GM23338 (cell line): ENCODE results near the gene DNAH6. TPM values are rescaled to one million over a fixed set of nuclear protein-coding genes. Genes with fewer than 3 reads are reported as not detected.

Experiments
- ATAC-seq: fragments of 200-7000 bp; cut with Tn5 transposase; 3 replicates; pipeline ENCODE4 v1.9.1; 2020
- DNase-seq: peaks from one replicate; pipeline ENCODE4 v3.0.0-alpha.2; 2015; ENCODE audit warnings: low spot score
- H2AFZ ChIP-seq: fragments of 200-600 bp; sonication (generic); 2 replicates; pipeline ENCODE4 v1.8.0; 2016; ENCODE audit warnings: antibody characterized with exemption, mild to moderate bottlenecking, moderate library complexity
- H3F3A ChIP-seq: fragments of 200-600 bp; sonication (generic); replicated peaks from 2 replicates; pipeline ENCODE4 v1.8.0; 2017; ENCODE audit warnings: antibody characterized with exemption, mixed run types, low read depth
- H3K27ac ChIP-seq: fragments of 200-600 bp; sonication (generic); 2 replicates; pipeline ENCODE4 v1.6.1; 2016; ENCODE audit warnings: low read depth
- H3K27me3 ChIP-seq: fragments of 200-600 bp; sonication (generic); 2 replicates; pipeline ENCODE4 v1.8.0; 2016; ENCODE audit warnings: mild to moderate bottlenecking, mixed run types, moderate library complexity; ENCODE audit not compliant: insufficient read depth
- H3K36me3 ChIP-seq: fragments of 200-600 bp; sonication (generic); 2 replicates; pipeline ENCODE4 v1.8.0; 2016; ENCODE audit warnings: mild to moderate bottlenecking; ENCODE audit not compliant: insufficient read depth
- H3K4me1 ChIP-seq: fragments of 200-600 bp; sonication (generic); 2 replicates; pipeline ENCODE4 v1.8.0; 2016; ENCODE audit warnings: mild to moderate bottlenecking, moderate library complexity; ENCODE audit not compliant: insufficient read depth
- H3K4me2 ChIP-seq: fragments of 200-600 bp; sonication (generic); 2 replicates; pipeline ENCODE4 v1.7.1; 2017; ENCODE audit warnings: mixed run types
- H3K4me3 ChIP-seq: fragments of 200-600 bp; sonication (generic); 2 replicates; pipeline ENCODE4 v1.6.1; 2016; ENCODE audit warnings: mixed run types
- H3K79me2 ChIP-seq: fragments of 200-600 bp; sonication (generic); replicated peaks from 2 replicates; pipeline ENCODE4 v1.8.0; 2017; ENCODE audit warnings: mild to moderate bottlenecking; ENCODE audit not compliant: insufficient read depth
- H3K9me2 ChIP-seq: fragments of 200-600 bp; sonication (generic); 2 replicates; pipeline ENCODE4 v1.8.0; 2017; ENCODE audit not compliant: insufficient read depth
- H4K20me1 ChIP-seq: fragments of 200-600 bp; sonication (generic); replicated peaks from 2 replicates; pipeline ENCODE4 v1.8.0; 2017; ENCODE audit warnings: mild to moderate bottlenecking; ENCODE audit not compliant: insufficient read depth
- H3K27ac Mint-ChIP-seq: 2 replicates; pipeline ENCODE4 v1.8.0; 2020; ENCODE audit warnings: inconsistent platforms, mild to moderate bottlenecking, moderate library complexity, mixed read lengths
- H3K27me3 Mint-ChIP-seq: 3 replicates; pipeline ENCODE4 v1.8.0; 2022; ENCODE audit warnings: low read depth, mild to moderate bottlenecking, moderate library complexity, mixed read lengths, inconsistent platforms; ENCODE audit not compliant: insufficient read depth, poor library complexity
- H3K36me3 Mint-ChIP-seq: 3 replicates; pipeline ENCODE4 v1.8.0; 2021; ENCODE audit warnings: low read depth, mild to moderate bottlenecking, inconsistent platforms, moderate library complexity, mixed read lengths
- H3K4me1 Mint-ChIP-seq: 3 replicates; pipeline ENCODE4 v1.8.0; 2020; ENCODE audit warnings: mild to moderate bottlenecking, inconsistent platforms, mixed read lengths
- H3K4me3 Mint-ChIP-seq: 3 replicates; pipeline ENCODE4 v1.8.0; 2021; ENCODE audit warnings: moderate library complexity, mild to moderate bottlenecking, inconsistent platforms, mixed read lengths
- H3K9me3 Mint-ChIP-seq: 3 replicates; pipeline ENCODE4 v1.8.0; 2020; ENCODE audit warnings: moderate library complexity, mild to moderate bottlenecking, inconsistent platforms, mixed read lengths
- CREB1 ChIP-seq: fragments of 250-450 bp; sonication (Bioruptor Pico); IDR thresholded peaks from 2 replicates; pipeline ENCODE4 v1.5.0; 2020; ENCODE audit warnings: low read depth, mild to moderate bottlenecking, moderate library complexity
- ETS1 ChIP-seq: IDR thresholded peaks from 2 replicates; pipeline ENCODE4 v1.6.1; 2016; ENCODE audit warnings: antibody characterized with exemption
- EZH2 ChIP-seq: fragments of 200-600 bp; sonication (generic); IDR thresholded peaks from one replicate; pipeline ENCODE4 v1.8.0; 2017; ENCODE audit warnings: antibody characterized with exemption, mild to moderate bottlenecking, low read depth; ENCODE audit not compliant: unreplicated experiment
- EZH2phosphoT487 ChIP-seq: fragments of 200-600 bp; sonication (generic); IDR thresholded peaks from one replicate; pipeline ENCODE4 v1.8.1; 2018; ENCODE audit warnings: antibody characterized with exemption; ENCODE audit not compliant: unreplicated experiment
- NANOG ChIP-seq: IDR thresholded peaks from 2 replicates; pipeline ENCODE4 v1.6.1; 2016; ENCODE audit warnings: antibody characterized with exemption, borderline replicate concordance
- REST ChIP-seq: IDR thresholded peaks from one replicate; pipeline ENCODE4 v1.6.1; 2018; ENCODE audit warnings: antibody characterized with exemption; ENCODE audit not compliant: unreplicated experiment
- STAT1 ChIP-seq: IDR thresholded peaks from one replicate; pipeline ENCODE4 v1.6.1; 2016; ENCODE audit warnings: antibody characterized with exemption; ENCODE audit not compliant: unreplicated experiment
- ZNF114 ChIP-seq: fragments of 250-450 bp; sonication (Bioruptor Pico); IDR thresholded peaks from 2 replicates; pipeline ENCODE4 v1.5.0; 2020; ENCODE audit warnings: mild to moderate bottlenecking, moderate library complexity
- ZNF331 ChIP-seq: fragments of 250-450 bp; sonication (Bioruptor Pico); IDR thresholded peaks from 2 replicates; pipeline ENCODE4 v1.5.0; 2020; ENCODE audit warnings: low read depth, mild to moderate bottlenecking, moderate library complexity
- ZNF462 ChIP-seq: fragments of 250-450 bp; sonication (Bioruptor Pico); IDR thresholded peaks from 2 replicates; pipeline ENCODE4 v1.5.0; 2020; ENCODE audit warnings: mild to moderate bottlenecking, moderate library complexity
- polyA plus RNA-seq: library from polyadenylated mRNA; unstranded; fragments of >200 nt; fragmentation: Nextera tagmentation; extraction: Ambion mirVana; gene quantifications from 2 replicates; pipeline ENCODE4 v1.2.1, GENCODE V29; 2016
- total RNA-seq: library from RNA; depleted of rRNA; stranded (reverse); fragments of >200 nt; shearing (Covaris generic); gene quantifications from 2 replicates; pipeline ENCODE4 v1.2.3, GENCODE V29; 2014

Gene DNAH6
- total and polyA plus RNA-seq, 2 experiments from 2014 or later, result 0.27 to 0.31 TPM

- no peak for TF ChIP-seq ETS1
- no peak for TF ChIP-seq ZNF114 (CRISPR knock-in tag)
- no peak for TF ChIP-seq EZH2
- TF ChIP-seq REST, result no peak
- TF ChIP-seq CREB1 (CRISPR knock-in tag), result no peak
Observed at GRCh38 chr2:84846741-84847142, 330.4 kb downstream of the DNAH6 start (continued).

GRCh38 chr2:84847326-84848050 is 331.2 kb downstream of the DNAH6 start:
- Histone ChIP-seq H3K4me3 (no peak overlapping the region), H2AFZ (no peak overlapping the region), H3K36me3 (no peaks in the 10 kb centered on the region), H3K27ac (no peak overlapping the region), H3K9me2 (peaks cover 29% of the 10 kb centered on the region), H3K27me3 (no peaks in the 10 kb centered on the region), H3F3A (no peaks in the 10 kb centered on the region), H3K4me2 (no peak overlapping the region), H3K4me1 (no peaks in the 10 kb centered on the region), H3K79me2 (no peaks in the 10 kb centered on the region), H4K20me1 (no peaks in the 10 kb centered on the region; the same call in 1 of the 2 replicates)
- no peak overlapping the region for H3K27ac Mint-ChIP-seq
- no peak overlapping the region for H3K4me3 Mint-ChIP-seq
- H3K36me3 Mint-ChIP-seq, result no peaks in the 10 kb centered on the region
- no peaks in the 10 kb centered on the region; the same call in 2 of the 3 replicates for H3K4me1 Mint-ChIP-seq
- 0 out of 3 replicates have a peak, but pooled peaks cover 3% of the 10 kb centered on the region for H3K9me3 Mint-ChIP-seq
- ATAC-seq (no peak), DNase-seq (no peak)
- no peak for TF ChIP-seq EZH2phosphoT487
- TF ChIP-seq ZNF331 (CRISPR knock-in tag), result no peak
- no peak for TF ChIP-seq STAT1
- TF ChIP-seq ZNF114 (CRISPR knock-in tag), result no peak
- TF ChIP-seq ZNF462, result no peak
- no peak for TF ChIP-seq NANOG
- peaks cover 2% of the 10 kb centered on the region for H3K27me3 Mint-ChIP-seq
